Measurements from ENCODE around the gene PRKAG2. TPM values are rescaled to one million over a fixed set of nuclear protein-coding genes. Genes with fewer than 3 reads are reported as not detected.
"Not testable (repeated sequence)": the region's sequence is repeated elsewhere in the genome, so short reads cannot be mapped to it uniquely, and the experiment has no call there.

The PRKAG2 gene
- total RNA-seq, 2 donors from 2014 or later = 21.6 to 31.7 TPM

DNA sequence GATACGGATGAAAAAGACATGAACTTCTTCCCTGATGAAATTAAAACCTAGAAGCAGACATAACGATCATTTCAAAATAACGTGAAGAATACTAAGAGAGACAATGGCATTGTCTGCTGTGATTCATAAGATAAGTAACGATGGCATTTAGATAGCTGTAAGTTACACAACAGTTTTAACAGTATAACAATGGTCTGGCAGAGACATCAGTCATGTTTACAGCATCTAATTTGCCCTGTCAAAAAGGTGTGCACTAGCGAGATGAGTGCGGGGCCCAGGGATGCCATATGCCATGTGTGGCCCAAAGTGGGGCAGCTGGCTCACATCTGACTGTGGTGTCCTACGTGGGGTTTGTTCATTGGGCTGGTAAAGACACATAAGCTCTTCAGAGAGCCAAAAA is 301.5 kb downstream of the PRKAG2 start:
- peaks cover 14% of the 10 kb centered on the region for H3K36me3 Mint-ChIP-seq (ENCODE audit: low read depth)
- no peak for ATAC-seq (replicated peaks)
- peaks cover 4% of the 10 kb centered on the region for H3K4me1 Mint-ChIP-seq
- no peak overlapping the region for H3K4me3 Mint-ChIP-seq
- no peak overlapping the region for H3K27ac Mint-ChIP-seq
- no peaks in the 10 kb centered on the region for H3K9me3 Mint-ChIP-seq
- H3K27me3 Mint-ChIP-seq = no peaks in the 10 kb centered on the region

GRCh38 chr7:151573046-151573445 is 303.9 kb downstream of the PRKAG2 start:
- not testable (repeated sequence) for H3K27me3 Mint-ChIP-seq; H3K4me3 Mint-ChIP-seq; H3K9me3 Mint-ChIP-seq; H3K27ac Mint-ChIP-seq; H3K4me1 Mint-ChIP-seq; ATAC-seq (replicated peaks)
- H3K36me3 Mint-ChIP-seq (ENCODE audit: low read depth) = peaks cover 32% of the 10 kb centered on the region

GRCh38 chr7:151572136-151572535 is 304.8 kb downstream of the PRKAG2 start:
- Mint-ChIP-seq H3K27ac (no peak overlapping the region), H3K27me3 (no peaks in the 10 kb centered on the region), H3K36me3 (ENCODE audit: low read depth) (peaks cover 34% of the 10 kb centered on the region), H3K4me3 (no peak overlapping the region), H3K9me3 (no peaks in the 10 kb centered on the region), H3K4me1 (peaks cover 4% of the 10 kb centered on the region)
- ATAC-seq (replicated peaks) = no peak

- Mint-ChIP-seq H3K4me3 (no peak overlapping the region), H3K4me1 (peaks cover 4% of the 10 kb centered on the region), H3K27me3 (no peaks in the 10 kb centered on the region), H3K36me3 (ENCODE audit: low read depth) (peaks cover 34% of the 10 kb centered on the region), H3K27ac (no peak overlapping the region), H3K9me3 (no peaks in the 10 kb centered on the region)
- ATAC-seq (replicated peaks) = no peak
These were observed 305.4 kb downstream of the PRKAG2 start for GRCh38 chr7:151571471-151571870.

GRCh38 chr7:151570366-151570915 is 306.5 kb downstream of the PRKAG2 start:
- Mint-ChIP-seq H3K9me3 (no peaks in the 10 kb centered on the region), H3K36me3 (ENCODE audit: low read depth) (peaks cover 35% of the 10 kb centered on the region)

DNA sequence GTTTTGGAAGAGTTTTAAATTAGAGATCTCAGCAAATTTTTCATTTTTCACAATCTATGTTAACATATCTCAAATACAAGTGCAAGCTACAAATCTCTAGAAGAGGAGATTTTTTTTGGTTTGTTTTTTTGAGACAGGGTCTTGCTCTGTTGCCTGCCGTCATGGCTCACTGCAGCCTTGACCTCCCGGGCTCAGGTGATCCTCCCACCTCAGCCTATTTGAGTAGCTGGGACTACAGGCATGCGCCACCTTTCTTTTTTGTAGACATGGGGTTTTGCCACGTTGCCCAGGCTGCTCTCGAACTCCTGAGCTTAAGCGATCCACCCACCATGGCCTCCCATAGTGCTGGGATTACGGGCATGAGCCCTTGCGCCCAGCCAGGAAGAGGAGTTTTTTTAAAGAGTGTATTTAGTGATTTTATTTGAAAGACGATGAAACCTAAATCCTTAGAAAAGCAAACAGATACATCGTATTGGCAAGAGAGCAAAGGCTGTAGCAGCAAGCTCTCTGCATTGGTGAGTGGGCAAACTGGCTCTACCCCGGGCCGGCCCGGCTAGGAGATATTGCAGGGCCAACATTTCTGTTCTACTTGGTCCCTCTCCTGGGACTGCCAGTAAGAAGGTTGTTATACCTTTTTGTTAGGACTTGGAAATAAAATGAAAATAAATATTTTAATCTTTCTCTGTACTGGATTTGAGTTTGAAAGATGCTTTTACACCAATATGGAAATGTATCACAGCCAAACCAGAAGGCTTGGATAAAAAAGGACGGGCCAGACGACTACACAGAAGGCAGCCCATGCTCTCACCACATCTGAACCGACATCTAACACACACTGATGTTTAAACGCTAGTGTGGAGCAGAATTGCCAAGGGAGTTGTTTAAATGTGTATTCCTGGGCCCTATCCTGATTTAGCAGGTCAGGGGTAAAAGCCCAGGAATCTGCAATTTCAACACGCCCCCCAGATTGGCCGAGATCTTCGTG is 307.7 kb downstream of the PRKAG2 start:
- H3K36me3 Mint-ChIP-seq (ENCODE audit: low read depth) = peaks cover 42% of the 10 kb centered on the region
- no peaks in the 10 kb centered on the region for H3K9me3 Mint-ChIP-seq
- ATAC-seq (replicated peaks) = no peak
- no peak overlapping the region for H3K27ac Mint-ChIP-seq
- no peaks in the 10 kb centered on the region for H3K27me3 Mint-ChIP-seq
- no peaks in the 10 kb centered on the region for H3K4me1 Mint-ChIP-seq
- no peak overlapping the region for H3K4me3 Mint-ChIP-seq

More at GRCh38 chr7:151570366-151570915, 306.5 kb downstream of the PRKAG2 start:
- Mint-ChIP-seq H3K27ac (no peak overlapping the region), H3K4me3 (no peak overlapping the region), H3K27me3 (no peaks in the 10 kb centered on the region), H3K4me1 (peaks cover 3% of the 10 kb centered on the region)
- no peak for ATAC-seq (replicated peaks)

DNA sequence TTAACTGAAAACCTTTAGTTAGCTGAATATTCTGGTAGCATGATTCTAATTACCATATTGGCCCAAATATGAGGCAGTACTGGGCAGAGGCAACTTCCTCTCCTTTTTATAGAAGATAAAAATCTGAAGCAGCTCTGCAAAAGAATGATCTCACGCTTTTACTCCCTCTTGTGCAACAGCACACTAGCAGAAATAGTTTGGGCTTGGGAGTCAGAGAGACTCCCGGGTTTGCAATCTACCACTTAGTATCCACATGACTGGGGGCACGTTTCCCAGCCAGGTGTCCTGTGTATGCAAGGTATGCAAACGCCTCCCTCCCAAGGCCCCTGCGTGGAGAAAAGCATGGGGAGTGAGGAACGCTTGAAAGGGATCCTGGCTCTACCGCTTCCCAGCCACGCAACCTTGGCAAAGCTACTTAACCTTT is 310.0 kb downstream of the PRKAG2 start:
- Mint-ChIP-seq H3K9me3 (no peaks in the 10 kb centered on the region), H3K36me3 (ENCODE audit: low read depth) (peaks cover 64% of the 10 kb centered on the region), H3K27me3 (no peaks in the 10 kb centered on the region), H3K4me1 (no peaks in the 10 kb centered on the region), H3K4me3 (no peak overlapping the region), H3K27ac (no peak overlapping the region)
- no peak for ATAC-seq (replicated peaks)

DNA sequence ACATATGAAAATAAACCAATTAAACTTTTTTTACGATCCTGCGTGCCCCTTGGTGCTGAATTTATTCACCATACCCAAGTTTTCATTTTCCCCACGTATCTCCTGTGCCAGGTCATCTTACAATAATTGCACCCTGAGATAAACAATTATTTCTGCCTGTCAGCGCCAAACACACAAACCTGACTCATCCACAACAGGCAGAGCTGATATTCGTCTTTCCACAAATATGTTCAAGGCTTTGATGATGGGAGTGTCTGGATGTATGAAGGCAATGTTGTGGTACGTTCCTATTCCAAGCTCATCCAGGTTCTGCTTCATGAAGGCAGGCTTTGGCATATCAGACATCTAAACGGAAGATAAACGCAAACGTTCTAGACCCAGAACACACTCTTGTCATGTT is 311.4 kb downstream of the PRKAG2 start:
- H3K4me3 Mint-ChIP-seq = no peak overlapping the region
- H3K9me3 Mint-ChIP-seq = no peaks in the 10 kb centered on the region
- H3K4me1 Mint-ChIP-seq = no peaks in the 10 kb centered on the region
- no peak for ATAC-seq (replicated peaks)
- no peak overlapping the region for H3K27ac Mint-ChIP-seq
- H3K27me3 Mint-ChIP-seq = no peaks in the 10 kb centered on the region
- peaks cover 76% of the 10 kb centered on the region for H3K36me3 Mint-ChIP-seq (ENCODE audit: low read depth)

GRCh38 chr7:151560243-151560642 is 316.7 kb downstream of the PRKAG2 start:
- no peaks in the 10 kb centered on the region for H3K9me3 Mint-ChIP-seq
- peaks cover 87% of the 10 kb centered on the region for H3K36me3 Mint-ChIP-seq (ENCODE audit: low read depth)
- peak overlapping the region; percentile 76 for H3K27ac Mint-ChIP-seq
- ATAC-seq (replicated peaks) = peak; percentile 57
- H3K27me3 Mint-ChIP-seq = no peaks in the 10 kb centered on the region
- peak overlapping the region; percentile 53 for H3K4me3 Mint-ChIP-seq
- H3K4me1 Mint-ChIP-seq = peaks cover 4% of the 10 kb centered on the region

- H3K27ac Mint-ChIP-seq = peak overlapping the region; percentile 76
- peak; percentile 32 for ATAC-seq (replicated peaks)
These were observed 317.2 kb downstream of the PRKAG2 start for GRCh38 chr7:151559557-151560183.

DNA sequence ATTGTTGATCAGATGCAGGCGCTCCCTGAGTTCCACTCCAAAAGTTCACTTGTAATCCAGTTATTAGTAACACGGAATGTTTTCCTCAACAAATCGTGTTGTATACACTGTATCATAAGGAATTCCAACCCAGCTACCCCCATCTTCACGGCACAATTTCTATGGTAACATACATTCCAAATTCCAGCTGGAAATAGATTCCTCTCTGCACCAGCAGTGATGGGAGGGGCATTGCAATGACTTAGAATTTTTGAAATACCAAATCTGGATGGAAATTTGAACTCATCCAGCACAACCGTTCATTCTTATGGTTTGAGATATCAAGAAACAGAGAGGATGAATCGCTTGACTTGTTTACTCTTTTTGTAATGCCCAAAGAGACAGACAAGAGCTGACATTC is 318.3 kb downstream of the PRKAG2 start:
- Mint-ChIP-seq H3K4me1 (peaks cover 4% of the 10 kb centered on the region), H3K9me3 (no peaks in the 10 kb centered on the region), H3K27ac (no peak overlapping the region), H3K4me3 (no peak overlapping the region), H3K27me3 (no peaks in the 10 kb centered on the region), H3K36me3 (ENCODE audit: low read depth) (peaks cover 70% of the 10 kb centered on the region)
- no peak for ATAC-seq (replicated peaks)

More at GRCh38 chr7:151559557-151560183, 317.2 kb downstream of the PRKAG2 start:
- Mint-ChIP-seq H3K4me3 (peak overlapping the region; percentile 53), H3K9me3 (no peaks in the 10 kb centered on the region), H3K27me3 (no peaks in the 10 kb centered on the region), H3K4me1 (peaks cover 4% of the 10 kb centered on the region), H3K36me3 (ENCODE audit: low read depth) (peaks cover 81% of the 10 kb centered on the region)

GRCh38 chr7:151556592-151556991 is 320.3 kb downstream of the PRKAG2 start:
- Mint-ChIP-seq H3K4me1 (peaks cover 4% of the 10 kb centered on the region), H3K36me3 (ENCODE audit: low read depth) (peaks cover 54% of the 10 kb centered on the region), H3K27ac (no peak overlapping the region), H3K4me3 (no peak overlapping the region), H3K27me3 (no peaks in the 10 kb centered on the region), H3K9me3 (no peaks in the 10 kb centered on the region)
- ATAC-seq (replicated peaks) = no peak

GRCh38 chr7:151553356-151553755 is 323.6 kb downstream of the PRKAG2 start:
- H3K9me3 Mint-ChIP-seq = no peaks in the 10 kb centered on the region
- no peaks in the 10 kb centered on the region for H3K4me1 Mint-ChIP-seq
- H3K27ac Mint-ChIP-seq = no peak overlapping the region
- no peak for ATAC-seq (replicated peaks)
- H3K27me3 Mint-ChIP-seq = no peaks in the 10 kb centered on the region
- H3K36me3 Mint-ChIP-seq (ENCODE audit: low read depth) = peaks cover 22% of the 10 kb centered on the region
- H3K4me3 Mint-ChIP-seq = no peak overlapping the region

GRCh38 chr7:151552352-151553028 is 324.4 kb downstream of the PRKAG2 start:
- no peak overlapping the region for H3K4me3 Mint-ChIP-seq
- H3K9me3 Mint-ChIP-seq = no peaks in the 10 kb centered on the region
- H3K4me1 Mint-ChIP-seq = no peaks in the 10 kb centered on the region
- H3K36me3 Mint-ChIP-seq (ENCODE audit: low read depth) = peaks cover 15% of the 10 kb centered on the region
- no peaks in the 10 kb centered on the region for H3K27me3 Mint-ChIP-seq
- no peak overlapping the region for H3K27ac Mint-ChIP-seq
- ATAC-seq (replicated peaks) = no peak
